Activated CD4-positive, alpha-beta T cell treated with anti-CD3 and anti-CD28 coated beads, Interleukin-10, Interleukin-2, amounts not matched to agents 100 ng/mL and 50 ng/mL, durations not matched to agents 16 hours and 8 hours (primary cell): ENCODE results near the gene ILF3.

Experiments used
- DNase-seq: peaks from one replicate; pipeline ENCODE4 v3.0.0-alpha.2; 2020

ILF3 gene

DNA sequence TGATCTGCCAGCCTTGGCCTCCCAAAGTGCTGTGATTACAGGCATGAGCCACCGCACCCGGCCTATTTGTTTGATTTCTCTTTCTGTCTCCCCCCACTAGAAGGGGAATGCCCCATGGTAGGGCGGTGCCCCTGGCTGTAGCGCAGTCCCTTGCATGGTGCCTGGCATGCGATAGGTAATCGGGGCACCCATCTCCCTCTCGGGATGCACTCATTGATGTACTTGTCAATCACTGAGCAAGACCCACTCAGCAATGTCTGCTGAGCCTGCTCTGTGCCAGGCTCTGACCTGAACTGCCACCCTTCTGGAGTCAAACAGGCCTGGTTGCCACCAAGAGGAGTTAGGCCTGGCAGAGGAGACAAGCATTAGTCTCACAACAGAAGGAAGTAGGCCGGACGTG, 83.6 kb downstream of the ILF3 start:
- DNase-seq: no peak

DNA sequence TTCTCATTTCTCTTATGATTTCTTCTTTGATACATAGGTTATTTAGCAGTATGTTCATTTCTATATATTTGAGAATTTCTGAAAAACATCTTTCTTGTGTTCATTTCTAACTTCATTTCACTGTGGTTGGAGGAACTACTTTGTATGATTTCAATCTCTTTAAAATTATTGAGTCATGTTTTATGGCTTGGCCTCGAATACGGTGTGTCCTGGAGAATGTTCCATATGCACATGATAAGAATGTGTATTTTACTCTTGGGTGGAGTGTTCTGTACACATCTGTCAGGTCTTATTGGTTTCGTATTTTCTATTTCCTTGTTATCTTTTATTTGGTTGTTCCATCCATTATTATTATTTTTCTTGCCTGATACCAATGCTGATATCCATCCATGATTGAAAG, 86.7 kb downstream of the ILF3 start:
- no peak for DNase-seq
